Measurements from ENCODE around the gene WARS2.

- no peak for TF ChIP-seq CTCF (IDR thresholded peaks at IDR 0.05 in 4 of 5, conservative IDR thresholded peaks at IDR 0.05 in 1 of 5)
- no peak for TF ChIP-seq POLR2A (IDR thresholded peaks at IDR 0.05)
Observed at GRCh38 chr1:119015547-119015946, 124.9 kb downstream of the WARS2 start.

Measured in gastrocnemius medialis (tissue), 4 donors.